NCI-H82 (cell line): Measurements from ENCODE around the gene STH.

ENCODE experiments used
- DNase-seq: peaks from one replicate; lab custom pipeline; 2025; lab: John Stamatoyannopoulos, UW

The STH gene

DNA sequence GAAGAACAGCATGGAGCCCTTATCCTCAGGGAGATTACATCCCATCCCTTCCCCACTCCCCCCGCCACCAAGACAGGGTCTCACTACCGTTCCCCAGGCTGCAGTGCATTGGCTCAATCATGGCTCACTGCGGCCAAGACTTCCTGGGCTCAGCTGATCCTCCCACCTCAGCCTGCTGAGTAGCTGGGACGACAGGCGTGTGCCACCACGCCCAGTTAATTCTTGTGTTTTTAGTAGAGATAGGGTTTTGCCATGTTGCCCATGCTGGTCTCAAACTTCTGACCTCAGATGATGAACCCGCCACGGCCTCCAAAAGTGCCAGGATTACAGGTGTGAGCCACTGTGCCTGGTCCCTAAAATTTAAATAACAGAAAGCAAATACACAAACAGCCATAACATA is 48.8 kb downstream of the STH start:
- DNase-seq = no peak
